Ovary (tissue), 9 donors: ENCODE measurements around the gene LRP1B. TPM values are rescaled to one million over a fixed set of nuclear protein-coding genes. Genes with fewer than 3 reads are reported as not detected.

Experiments
- DNase-seq, 5 donors: peaks; one replicate each; pipeline ENCODE4 v3.0.0-alpha.2; 2019 to 2020
- H3K27ac ChIP-seq, 2 donors: fragments of 200-600 bp; one replicate each; pipeline versions ENCODE4 v1.5.1 to v1.8.0; 2019 to 2022
- H3K27me3 ChIP-seq: fragments of 200-600 bp; one replicate; pipeline ENCODE4 v1.8.0; 2022
- H3K36me3 ChIP-seq: fragments of 200-600 bp; sonication (generic); one replicate; pipeline ENCODE4 v1.5.1; 2019
- H3K4me1 ChIP-seq: one replicate; pipeline ENCODE4 v1.8.1; 2013; ENCODE audit warnings: mild to moderate bottlenecking, moderate library complexity; ENCODE audit not compliant: insufficient read depth
- H3K4me3 ChIP-seq: fragments of 200-600 bp; sonication (generic); one replicate; pipeline ENCODE4 v1.5.1; 2017
- H3K9me3 ChIP-seq, 2 donors: fragments of 200-600 bp in 1 of 2; sonication (generic) in 1 of 2; one replicate each; pipeline versions ENCODE4 v1.5.1 to v1.8.1; 2013 to 2019; ENCODE audit warnings: mild to moderate bottlenecking in 1 of 2, moderate library complexity in 1 of 2
- EP300 ChIP-seq: sonication (generic); formaldehyde crosslinking; IDR thresholded peaks from one replicate; pipeline ENCODE4 v1.6.1; 2017; ENCODE audit warnings: antibody characterized with exemption
- POLR2A ChIP-seq: fragments of 450-650 bp; IDR thresholded peaks from one replicate; pipeline ENCODE4 v1.6.1; 2017; ENCODE audit warnings: antibody characterized with exemption, mild to moderate bottlenecking, moderate library complexity
- WGBS, 3 donors: extraction: QIAGEN DNeasy Blood & Tissue Kit in 1 of 3; methylation state at CpG; one replicate each; pipeline versions ENCODE4 v1.1.5 to v1.1.7; 2013 to 2017; 5-methylcytosine and 5-hydroxymethylcytosine counted together
- intact Hi-C, 4 donors: fragments of 100-400 bp; cut with DNase I; formaldehyde crosslinking; loops; one replicate each; pipeline versions ENCODE4 v1.11.0 to v1.15.1; 2022 to 2023
- polyA plus RNA-seq, 2 donors: library from polyadenylated mRNA; stranded (reverse); fragments of 200-250 nt in 1 of 2; fragments of 350-450 nt in 1 of 2; fragmentation: Illumina TruSeq in 1 of 2; extraction: RNeasy Lipid Tissue Mini Kit (QIAGEN cat#74804) in 1 of 2; gene quantifications; one replicate each; pipeline ENCODE4 v1.2.3, GENCODE V29; 2013 to 2014
- total RNA-seq, 7 donors: library from RNA; depleted of rRNA in 2 of 7; stranded (reverse); fragments of >200 nt in 2 of 7; fragmentation: NEBNext Ultra II Directional in 3 of 7; extraction: Animal tissue kit (Norgen Biotek cat#: 25700) in 3 of 7; gene quantifications; one replicate each; pipeline versions ENCODE4 v1.1.0 to v1.2.4, GENCODE V29; 2016 to 2023
- TF ChIP-seq, protein P1 (sequence below), 3 donors: fragments of 450-650 bp in 2 of 3; fragments of 200-600 bp in 1 of 3; IDR thresholded peaks; one replicate each; pipeline versions ENCODE4 v1.5.1 to v1.8.0; 2016 to 2022; ENCODE audit warnings: antibody characterized with exemption in 3 of 3, mild to moderate bottlenecking in 1 of 3
- donor health status: DM: no; HTN: no; CAD: no; lungs with moderate emphysema.
- donor health status: DM: no; HTN: no; CAD: no.
- donor health status: Bipolar disorder and iron deficiency.
- donor health status: DM: yes; HTN: yes; CAD: no.
- donor health status: DM: no; HTN: no; CAD: no.
- donor health status: DM: yes; HTN: yes; CAD: no.

LRP1B gene
- total and polyA plus RNA-seq, 9 donors: 0.08 to 2.6 (median 0.37) TPM

DNA sequence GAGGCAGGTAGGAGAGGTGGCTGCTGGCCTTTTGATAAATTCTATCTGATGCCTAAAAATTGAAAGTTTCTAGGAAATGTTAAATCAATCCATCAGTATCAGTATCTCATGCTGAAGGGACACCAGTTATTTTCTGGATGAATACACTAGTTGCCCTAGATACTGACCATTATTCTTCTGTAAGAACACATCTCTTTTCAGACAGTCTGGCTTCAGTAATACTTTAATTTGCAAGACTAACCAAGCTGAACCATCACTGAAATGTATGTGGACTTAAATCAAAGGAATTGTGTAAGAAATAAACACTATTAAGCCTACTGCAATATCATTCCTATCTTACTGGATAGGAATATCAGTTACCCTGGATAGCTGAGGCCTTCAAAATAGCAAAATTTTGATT is 1546.3 kb downstream of the LRP1B start:
- TF ChIP-seq, protein P1, sequence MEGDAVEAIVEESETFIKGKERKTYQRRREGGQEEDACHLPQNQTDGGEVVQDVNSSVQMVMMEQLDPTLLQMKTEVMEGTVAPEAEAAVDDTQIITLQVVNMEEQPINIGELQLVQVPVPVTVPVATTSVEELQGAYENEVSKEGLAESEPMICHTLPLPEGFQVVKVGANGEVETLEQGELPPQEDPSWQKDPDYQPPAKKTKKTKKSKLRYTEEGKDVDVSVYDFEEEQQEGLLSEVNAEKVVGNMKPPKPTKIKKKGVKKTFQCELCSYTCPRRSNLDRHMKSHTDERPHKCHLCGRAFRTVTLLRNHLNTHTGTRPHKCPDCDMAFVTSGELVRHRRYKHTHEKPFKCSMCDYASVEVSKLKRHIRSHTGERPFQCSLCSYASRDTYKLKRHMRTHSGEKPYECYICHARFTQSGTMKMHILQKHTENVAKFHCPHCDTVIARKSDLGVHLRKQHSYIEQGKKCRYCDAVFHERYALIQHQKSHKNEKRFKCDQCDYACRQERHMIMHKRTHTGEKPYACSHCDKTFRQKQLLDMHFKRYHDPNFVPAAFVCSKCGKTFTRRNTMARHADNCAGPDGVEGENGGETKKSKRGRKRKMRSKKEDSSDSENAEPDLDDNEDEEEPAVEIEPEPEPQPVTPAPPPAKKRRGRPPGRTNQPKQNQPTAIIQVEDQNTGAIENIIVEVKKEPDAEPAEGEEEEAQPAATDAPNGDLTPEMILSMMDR (IDR thresholded peaks at IDR 0.05): no peak
- no peak for TF ChIP-seq POLR2A
- TF ChIP-seq EP300: no peak
- no peaks in the 10 kb centered on the region for H3K27me3 ChIP-seq
- no peaks in the 10 kb centered on the region for H3K9me3 ChIP-seq
- intact Hi-C loops: no loop called here
- no peak overlapping the region for H3K27ac ChIP-seq
- no peak for DNase-seq
- no peak overlapping the region for H3K4me3 ChIP-seq
- H3K4me1 ChIP-seq: no peaks in the 10 kb centered on the region
- no peaks in the 10 kb centered on the region for H3K36me3 ChIP-seq

DNA sequence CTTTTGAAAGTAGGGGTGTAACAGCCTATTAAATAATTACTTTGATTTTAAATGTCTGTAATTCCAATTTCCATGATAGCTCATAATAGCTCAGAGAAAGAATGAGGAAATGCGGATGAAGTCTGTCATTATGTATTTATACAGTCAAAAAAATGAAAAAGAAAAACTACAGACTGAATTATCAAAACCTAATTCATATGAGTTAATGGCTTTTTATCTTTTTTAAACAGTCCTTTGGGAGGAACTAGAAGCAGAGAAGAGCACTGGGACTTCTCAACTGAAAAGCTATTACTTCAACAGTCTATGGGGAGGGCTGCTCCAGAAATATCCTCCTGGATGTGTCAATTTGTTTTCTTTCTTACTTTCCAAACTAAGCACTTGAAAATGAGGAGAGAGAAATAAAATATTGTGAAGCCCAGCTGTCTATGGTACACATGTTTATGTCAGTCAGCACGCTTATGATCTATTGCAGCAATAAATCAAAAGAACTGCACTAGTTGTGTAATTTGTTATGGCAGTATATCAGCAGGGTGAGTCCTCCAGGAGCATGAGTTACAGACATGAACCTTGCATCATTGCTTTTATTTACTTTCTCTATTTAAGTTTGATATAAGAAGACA is 1550.2 kb downstream of the LRP1B start:
- WGBS, 3 donors: 55 to 71% (median 60%) methylated on average over 2 of the region's 2 CpGs
- no peak for DNase-seq
- Histone ChIP-seq H3K27me3 (no peaks in the 10 kb centered on the region), H3K4me1 (no peaks in the 10 kb centered on the region), H3K36me3 (no peaks in the 10 kb centered on the region), H3K27ac (no peak overlapping the region), H3K4me3 (no peak overlapping the region), H3K9me3 (no peaks in the 10 kb centered on the region)
- intact Hi-C loops: no loop called here
- TF ChIP-seq POLR2A (no peak), EP300 (no peak)
- TF ChIP-seq, protein P1 (IDR thresholded peaks at IDR 0.05): no peak

DNA sequence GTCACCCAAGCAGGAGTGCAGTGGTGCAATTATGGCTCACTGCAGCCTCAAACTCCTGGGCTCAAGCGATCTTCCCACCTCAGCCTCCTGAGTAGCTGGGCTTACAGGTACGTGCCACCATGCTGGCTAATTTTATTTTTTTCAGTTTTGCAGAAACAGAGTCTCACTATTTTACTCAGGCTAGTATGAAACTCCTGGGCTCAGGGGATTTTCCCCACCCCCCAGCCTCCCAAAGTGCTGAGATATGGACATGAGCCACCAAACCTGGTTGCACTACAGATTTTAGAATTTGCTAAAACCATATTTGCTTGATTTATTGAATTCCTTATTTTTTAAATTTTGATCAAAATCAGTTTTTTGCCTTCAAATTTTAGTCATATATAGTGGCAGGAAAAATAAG is 1553.4 kb downstream of the LRP1B start:
- 89 to 94% (median 89%) methylated on average over 2 of the region's 2 CpGs for WGBS, 3 donors
- TF ChIP-seq, protein P1 (IDR thresholded peaks at IDR 0.05): no peak
- TF ChIP-seq EP300 (no peak), POLR2A (no peak)
- no peak for DNase-seq
- Histone ChIP-seq H3K27ac (no peak overlapping the region), H3K4me3 (no peak overlapping the region), H3K27me3 (no peaks in the 10 kb centered on the region), H3K4me1 (no peaks in the 10 kb centered on the region), H3K9me3 (no peaks in the 10 kb centered on the region), H3K36me3 (no peaks in the 10 kb centered on the region)
- intact Hi-C loops: no loop called here

DNA sequence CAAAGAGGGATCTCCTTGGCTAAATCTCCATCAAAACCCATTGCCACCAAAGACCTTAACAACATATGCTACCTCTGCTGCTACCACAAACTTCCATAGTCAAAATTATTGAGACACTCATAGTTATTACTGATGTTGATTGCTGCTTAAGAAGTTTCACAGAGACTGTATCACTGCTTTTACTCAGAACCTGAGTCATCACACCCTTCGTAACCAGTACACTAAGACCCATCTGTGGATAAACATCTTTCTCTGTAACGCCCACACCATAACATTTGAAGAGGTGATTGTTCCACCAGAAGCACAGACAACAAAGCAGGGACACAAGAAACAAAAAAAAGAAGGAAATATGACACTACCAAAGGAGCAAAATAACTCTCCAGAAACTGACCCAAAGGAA is 1563.1 kb downstream of the LRP1B start:
- no peak for DNase-seq
- Histone ChIP-seq H3K27ac (no peak overlapping the region), H3K4me1 (no peaks in the 10 kb centered on the region), H3K4me3 (no peak overlapping the region), H3K9me3 (no peaks in the 10 kb centered on the region), H3K27me3 (no peaks in the 10 kb centered on the region), H3K36me3 (no peaks in the 10 kb centered on the region)
- TF ChIP-seq, protein P1 (IDR thresholded peaks at IDR 0.05): no peak
- no peak for TF ChIP-seq POLR2A
- no peak for TF ChIP-seq EP300
- WGBS, 3 donors: 92 to 95% (median 92%) methylated on average over 2 of the region's 2 CpGs
- intact Hi-C loops: no loop called here
